H9 (cell line): Measurements from ENCODE around the gene NRXN3. TPM values are rescaled to one million over a fixed set of nuclear protein-coding genes. Genes with fewer than 3 reads are reported as not detected.

Experiments
- DNase-seq: peaks from one replicate; pipeline ENCODE4 v3.0.0-alpha.2; 2017
- H2AFZ ChIP-seq: one replicate; pipeline ENCODE4 v1.6.1; 2013; ENCODE audit warnings: mild to moderate bottlenecking, low read length, control low read depth, moderate library complexity
- H2AK5ac ChIP-seq: 2 replicates; pipeline ENCODE4 v1.6.1; 2013; ENCODE audit warnings: low read length, control low read depth, mixed read lengths; ENCODE audit not compliant: insufficient read length
- H2BK120ac ChIP-seq: one replicate; pipeline ENCODE4 v1.6.1; 2013; ENCODE audit warnings: low read depth, mild to moderate bottlenecking, low read length, control low read depth, inconsistent platforms; ENCODE audit not compliant: poor library complexity, severe bottlenecking
- H2BK12ac ChIP-seq: 2 replicates; pipeline ENCODE4 v1.6.1; 2013; ENCODE audit warnings: low read length, control low read depth, mixed read lengths, low read depth; ENCODE audit not compliant: insufficient read length
- H2BK15ac ChIP-seq: 2 replicates; pipeline ENCODE4 v1.6.1; 2013; ENCODE audit warnings: low read depth, low read length, control low read depth
- H2BK20ac ChIP-seq: one replicate; pipeline ENCODE4 v1.6.1; 2013; ENCODE audit warnings: low read depth, mild to moderate bottlenecking, low read length, control low read depth, inconsistent platforms; ENCODE audit not compliant: poor library complexity, severe bottlenecking
- H2BK5ac ChIP-seq: 2 replicates; pipeline ENCODE4 v1.6.1; 2013; ENCODE audit warnings: low read length, control low read depth, mixed read lengths; ENCODE audit not compliant: insufficient read length
- H3K14ac ChIP-seq: 2 replicates; pipeline ENCODE4 v1.6.1; 2013; ENCODE audit warnings: low read length, control low read depth; ENCODE audit not compliant: insufficient read depth
- H3K18ac ChIP-seq: 2 replicates; pipeline ENCODE4 v1.6.1; 2013; ENCODE audit warnings: low read depth, mild to moderate bottlenecking, mixed read lengths, low read length, control low read depth; ENCODE audit not compliant: insufficient read length
- H3K23ac ChIP-seq: 2 replicates; pipeline ENCODE4 v1.6.1; 2013; ENCODE audit warnings: low read length, control low read depth, mixed read lengths, low read depth; ENCODE audit not compliant: insufficient read length
- H3K23me2 ChIP-seq: 2 replicates; pipeline ENCODE4 v1.6.1; 2013; ENCODE audit warnings: low read depth, mild to moderate bottlenecking, mixed read lengths, low read length, control low read depth; ENCODE audit not compliant: insufficient read length, poor library complexity, severe bottlenecking
- H3K27ac ChIP-seq: 2 replicates; pipeline ENCODE4 v1.5.1; 2013; ENCODE audit warnings: low read length, control low read depth, mixed read lengths, low read depth; ENCODE audit not compliant: insufficient read length
- H3K27me3 ChIP-seq: 2 replicates; pipeline ENCODE4 v1.6.1; 2013; ENCODE audit warnings: low read length, control low read depth, inconsistent platforms; ENCODE audit not compliant: insufficient read depth
- H3K4ac ChIP-seq: 2 replicates; pipeline ENCODE4 v1.6.1; 2013; ENCODE audit warnings: low read depth, mild to moderate bottlenecking, control low read depth, inconsistent platforms, low read length, moderate library complexity
- H3K4me1 ChIP-seq: 2 replicates; pipeline ENCODE4 v1.6.1; 2013; ENCODE audit warnings: low read length, control low read depth, inconsistent platforms; ENCODE audit not compliant: insufficient read depth
- H3K4me2 ChIP-seq: 2 replicates; pipeline ENCODE4 v1.6.1; 2013; ENCODE audit warnings: low read length, control low read depth, mixed read lengths; ENCODE audit not compliant: insufficient read length, insufficient read depth
- H3K56ac ChIP-seq: 2 replicates; pipeline ENCODE4 v1.6.1; 2013; ENCODE audit warnings: low read depth, mild to moderate bottlenecking, mixed read lengths, low read length, control low read depth; ENCODE audit not compliant: insufficient read length
- H3K79me1 ChIP-seq: 2 replicates; pipeline ENCODE4 v1.6.1; 2013; ENCODE audit warnings: low read depth, mild to moderate bottlenecking, moderate library complexity, low read length, control low read depth, inconsistent platforms; ENCODE audit not compliant: insufficient read depth, poor library complexity, severe bottlenecking
- H3K79me2 ChIP-seq: 2 replicates; pipeline ENCODE4 v1.6.1; 2013; ENCODE audit warnings: low read length, control low read depth, inconsistent platforms; ENCODE audit not compliant: insufficient read depth
- H3K9ac ChIP-seq: 2 replicates; pipeline ENCODE4 v1.6.1; 2013; ENCODE audit warnings: low read length, control low read depth, mixed read lengths; ENCODE audit not compliant: insufficient read length; ENCODE audit errors: extremely low read depth
- H3K9me3 ChIP-seq: one replicate; pipeline ENCODE4 v1.6.1; 2013; ENCODE audit warnings: low read depth, low read length, inconsistent platforms; ENCODE audit not compliant: control insufficient read depth
- H3T11ph ChIP-seq: one replicate; pipeline ENCODE4 v1.6.1; 2013; ENCODE audit warnings: mild to moderate bottlenecking, low read length, control low read depth, inconsistent platforms
- H4K20me1 ChIP-seq: one replicate; pipeline ENCODE4 v1.6.1; 2013; ENCODE audit not compliant: control insufficient read depth, insufficient read length, insufficient read depth
- H4K5ac ChIP-seq: 2 replicates; pipeline ENCODE4 v1.6.1; 2013; ENCODE audit warnings: low read depth, mild to moderate bottlenecking, mixed read lengths, low read length, control low read depth; ENCODE audit not compliant: insufficient read length
- H4K8ac ChIP-seq: replicated peaks from 2 replicates; pipeline ENCODE4 v1.6.1; 2013; ENCODE audit warnings: low read length, control low read depth, mixed read lengths, low read depth; ENCODE audit not compliant: insufficient read length
- H4K91ac ChIP-seq: 2 replicates; pipeline ENCODE4 v1.6.1; 2013; ENCODE audit warnings: low read depth, mild to moderate bottlenecking, moderate library complexity, mixed read lengths, low read length, control low read depth; ENCODE audit not compliant: insufficient read length
- H3K27ac Mint-ChIP-seq, 3 experiments: 2 replicates in 2 of 3; 3 replicates in 1 of 3; pipeline ENCODE4 v1.8.0; 2020 to 2021; ENCODE audit warnings: mixed read lengths in 3 of 3, mild to moderate bottlenecking in 1 of 3, moderate library complexity in 1 of 3
- H3K27me3 Mint-ChIP-seq: 2 replicates; pipeline ENCODE4 v1.8.0; 2021; ENCODE audit warnings: low read depth, mild to moderate bottlenecking, moderate library complexity, mixed read lengths
- H3K36me3 Mint-ChIP-seq, 3 experiments: 2 replicates in 2 of 3; 3 replicates in 1 of 3; pipeline ENCODE4 v1.8.0; 2020 to 2021; ENCODE audit warnings: low read depth in 3 of 3, mixed read lengths in 3 of 3; ENCODE audit not compliant: insufficient read depth in 1 of 3
- H3K4me1 Mint-ChIP-seq, 2 experiments: 2 replicates each; pipeline ENCODE4 v1.8.0; 2020; ENCODE audit warnings: mixed read lengths in 2 of 2
- H3K4me3 Mint-ChIP-seq, 2 experiments: 2 replicates in 1 of 2; 3 replicates in 1 of 2; pipeline ENCODE4 v1.8.0; 2020 to 2021; ENCODE audit warnings: mild to moderate bottlenecking in 2 of 2, mixed read lengths in 2 of 2, moderate library complexity in 1 of 2
- H3K9me3 Mint-ChIP-seq, 2 experiments: 2 replicates in 1 of 2; 3 replicates in 1 of 2; pipeline ENCODE4 v1.8.0; 2020; ENCODE audit warnings: mild to moderate bottlenecking in 2 of 2, mixed read lengths in 2 of 2, moderate library complexity in 1 of 2
- WGBS: extraction: QIAGEN DNeasy Blood & Tissue Kit; methylation state at CpG from one replicate; pipeline ENCODE4 v1.1.7; 2013; ENCODE audit warnings: missing lambda C conversion rate, low lambda C conversion rate, mixed read lengths; ENCODE audit not compliant: insufficient read length; ENCODE audit errors: extremely low coverage; 5-methylcytosine and 5-hydroxymethylcytosine counted together
- total RNA-seq: library from RNA; stranded (reverse); gene quantifications from 2 replicates; pipeline ENCODE4 v1.2.1, GENCODE V29; 2021
- TF ChIP-seq, protein P1 (sequence below): fragments of 200-600 bp; sonication (generic); conservative IDR thresholded peaks from 3 replicates; pipeline ENCODE4 v1.8.0; 2021; ENCODE audit warnings: antibody characterized with exemption, mild to moderate bottlenecking

Gene NRXN3
- total RNA-seq, 1 experiment from 2014 or later: 1.8 TPM

DNA sequence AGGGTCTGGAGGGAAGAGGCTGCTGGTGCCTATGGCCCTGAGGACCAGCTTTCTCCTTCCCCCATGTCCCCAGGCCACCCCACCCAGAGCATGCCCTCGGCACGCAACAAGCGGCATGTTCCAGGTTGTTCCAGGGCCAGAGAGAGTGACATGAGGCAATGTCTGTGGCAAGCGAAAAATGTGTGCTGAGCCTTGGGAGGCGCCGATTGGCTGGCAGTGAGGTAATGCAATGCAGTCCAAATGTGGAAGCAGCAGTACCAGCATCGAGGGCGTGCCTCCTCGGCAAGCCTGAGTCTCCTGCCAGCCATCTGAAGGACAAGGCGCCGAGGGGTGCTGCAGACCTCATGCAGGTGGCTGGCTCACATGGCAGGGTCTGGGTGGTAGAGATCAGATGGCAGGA, 423.8 kb downstream of the NRXN3 start:
- no CpG with 5 or more reads among the region's 11 CpGs for WGBS
- H4K5ac ChIP-seq: no peak overlapping the region
- H3K56ac ChIP-seq: no peak overlapping the region
- H4K91ac ChIP-seq: no peak overlapping the region
- H2AK5ac ChIP-seq: no peak overlapping the region
- H3K79me1 ChIP-seq: no peaks in the 10 kb centered on the region
- no peak overlapping the region for H3K9ac ChIP-seq
- no peak overlapping the region for H2BK15ac ChIP-seq
- H2BK120ac ChIP-seq: no peak overlapping the region
- H4K8ac ChIP-seq: no peak overlapping the region
- no peaks in the 10 kb centered on the region for H3K23me2 ChIP-seq
- H3K9me3 Mint-ChIP-seq: no peaks in the 10 kb centered on the region
- no peaks in the 10 kb centered on the region for H3K27me3 ChIP-seq
- H3K4me1 ChIP-seq: no peaks in the 10 kb centered on the region; the same call in 1 of the 2 replicates
- no peak overlapping the region for H3T11ph ChIP-seq
- H3K18ac ChIP-seq: no peak overlapping the region
- no peak overlapping the region for H3K27ac ChIP-seq
- H3K14ac ChIP-seq: no peak overlapping the region
- no peak overlapping the region for H2BK5ac ChIP-seq
- H3K79me2 ChIP-seq: no peaks in the 10 kb centered on the region
- H3K23ac ChIP-seq: no peak overlapping the region
- H3K4me1 Mint-ChIP-seq: peaks cover 8 to 14% of the 10 kb centered on the region in 2 experiments
- H3K36me3 Mint-ChIP-seq: no peaks in the 10 kb centered on the region
- no peaks in the 10 kb centered on the region for H4K20me1 ChIP-seq
- H3K4ac ChIP-seq: no peak overlapping the region
- H2BK12ac ChIP-seq: no peak overlapping the region
- no peak overlapping the region for H3K4me2 ChIP-seq
- DNase-seq: no peak
- H2BK20ac ChIP-seq: no peak overlapping the region
- H3K4me3 Mint-ChIP-seq: no peak overlapping the region
- peaks cover 5% of the 10 kb centered on the region for H3K27me3 Mint-ChIP-seq
- H3K27ac Mint-ChIP-seq: no peak overlapping the region
- no peak overlapping the region for H2AFZ ChIP-seq
- no peaks in the 10 kb centered on the region for H3K9me3 ChIP-seq
- TF ChIP-seq, protein P1, sequence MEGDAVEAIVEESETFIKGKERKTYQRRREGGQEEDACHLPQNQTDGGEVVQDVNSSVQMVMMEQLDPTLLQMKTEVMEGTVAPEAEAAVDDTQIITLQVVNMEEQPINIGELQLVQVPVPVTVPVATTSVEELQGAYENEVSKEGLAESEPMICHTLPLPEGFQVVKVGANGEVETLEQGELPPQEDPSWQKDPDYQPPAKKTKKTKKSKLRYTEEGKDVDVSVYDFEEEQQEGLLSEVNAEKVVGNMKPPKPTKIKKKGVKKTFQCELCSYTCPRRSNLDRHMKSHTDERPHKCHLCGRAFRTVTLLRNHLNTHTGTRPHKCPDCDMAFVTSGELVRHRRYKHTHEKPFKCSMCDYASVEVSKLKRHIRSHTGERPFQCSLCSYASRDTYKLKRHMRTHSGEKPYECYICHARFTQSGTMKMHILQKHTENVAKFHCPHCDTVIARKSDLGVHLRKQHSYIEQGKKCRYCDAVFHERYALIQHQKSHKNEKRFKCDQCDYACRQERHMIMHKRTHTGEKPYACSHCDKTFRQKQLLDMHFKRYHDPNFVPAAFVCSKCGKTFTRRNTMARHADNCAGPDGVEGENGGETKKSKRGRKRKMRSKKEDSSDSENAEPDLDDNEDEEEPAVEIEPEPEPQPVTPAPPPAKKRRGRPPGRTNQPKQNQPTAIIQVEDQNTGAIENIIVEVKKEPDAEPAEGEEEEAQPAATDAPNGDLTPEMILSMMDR: no peak
